Suppressor macrophage (primary cell): ENCODE data around the gene GUCY2F.

Experiments
- DNase-seq, 4 experiments: peaks; one replicate each; pipeline ENCODE4 v3.0.0-alpha.2; 2020 to 2022

The GUCY2F gene

GRCh38 chrX:109336141-109336540 is 145.7 kb downstream of the GUCY2F start:
- DNase-seq: no peak

- DNase-seq: no peak
Measured at GRCh38 chrX:109327251-109327650, 154.6 kb downstream of the GUCY2F start.
